GM21423 (cell line): ENCODE data around the gene NBL1.

Experiments
- ATAC-seq: cut with Tn5 transposase; IDR thresholded peaks from one replicate; pipeline ENCODE4 v1.9.1; 2021; ENCODE audit warnings: mild to moderate bottlenecking, moderate library complexity; ENCODE audit not compliant: unreplicated experiment

NBL1 gene, protein sequence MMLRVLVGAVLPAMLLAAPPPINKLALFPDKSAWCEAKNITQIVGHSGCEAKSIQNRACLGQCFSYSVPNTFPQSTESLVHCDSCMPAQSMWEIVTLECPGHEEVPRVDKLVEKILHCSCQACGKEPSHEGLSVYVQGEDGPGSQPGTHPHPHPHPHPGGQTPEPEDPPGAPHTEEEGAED

DNA sequence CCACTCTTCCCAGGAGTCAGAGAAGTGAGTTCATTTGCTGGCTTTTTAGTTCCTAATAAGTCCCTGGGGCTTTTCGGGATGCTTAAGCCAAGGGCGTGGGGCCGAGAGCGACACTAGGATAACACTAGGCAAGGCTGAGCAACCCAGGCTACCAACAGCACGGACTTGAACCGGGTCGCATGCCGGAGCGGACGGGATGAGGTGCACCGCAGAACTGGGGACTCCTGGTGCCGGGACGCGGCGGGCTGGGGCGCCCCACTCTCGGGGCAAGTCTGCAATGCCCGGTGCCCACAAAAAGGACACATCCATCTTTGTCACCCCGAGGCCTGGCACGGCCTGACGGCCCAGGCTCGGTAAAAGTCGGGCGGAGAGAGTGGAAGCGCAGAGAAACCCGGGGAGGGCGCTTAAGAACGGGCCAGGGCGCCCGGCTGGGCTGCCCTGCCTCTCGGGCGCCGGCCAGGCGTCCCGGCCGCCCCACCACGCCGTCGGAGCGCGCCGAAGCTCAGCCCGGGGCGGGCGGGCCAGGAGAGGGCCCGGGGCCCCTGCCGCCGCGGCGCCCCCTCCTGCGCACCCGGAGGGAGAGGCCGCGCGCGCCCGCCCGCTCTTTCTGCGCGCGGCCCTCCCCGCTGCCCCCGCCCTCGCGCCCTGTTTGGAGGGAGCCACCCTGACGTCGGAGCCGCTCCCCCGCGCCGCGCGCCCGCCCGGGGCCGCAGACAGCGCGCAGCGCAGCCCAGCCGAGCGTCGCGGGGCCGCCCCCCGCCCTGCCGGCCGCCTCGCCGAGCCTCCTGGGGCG is at the start of gene NBL1:
NBL1 (plus strand) TSS at position 710 of the 793 bp plus-strand sequence. CDS start 10,720 bp downstream, outside the sequence.
- ATAC-seq: peak; percentile 81

DNA sequence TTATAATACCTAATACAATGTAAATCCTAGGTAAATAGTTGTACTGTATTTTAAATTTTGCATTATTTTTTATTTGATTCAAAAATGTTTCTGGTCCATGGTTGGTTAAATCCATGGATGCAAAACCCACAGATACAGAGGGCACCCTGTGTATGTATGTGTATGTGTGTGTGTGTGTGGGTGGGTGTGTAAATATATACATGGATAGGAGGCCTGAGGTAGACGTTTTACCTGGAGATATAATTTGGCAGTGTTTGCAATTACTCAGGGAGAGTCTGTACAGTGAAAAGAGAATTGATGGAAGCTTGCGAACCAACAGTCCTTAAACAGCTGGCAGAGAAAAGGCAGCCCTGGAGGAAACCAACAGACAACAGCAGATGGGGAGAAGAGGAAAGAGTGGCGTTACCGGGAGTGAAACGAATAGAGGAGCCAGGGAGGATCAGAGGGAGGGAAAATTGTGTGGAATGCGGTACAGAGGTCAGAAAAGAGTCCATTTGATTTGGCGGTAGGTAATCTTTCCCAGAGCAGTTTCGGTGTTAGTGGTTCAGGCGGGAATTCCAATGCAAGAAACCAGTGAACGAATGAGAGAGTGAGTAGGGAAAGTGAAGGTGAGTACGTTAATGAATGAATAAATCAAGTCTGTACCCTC is 47.9 kb upstream of the NBL1 start:
- ATAC-seq: no peak

DNA sequence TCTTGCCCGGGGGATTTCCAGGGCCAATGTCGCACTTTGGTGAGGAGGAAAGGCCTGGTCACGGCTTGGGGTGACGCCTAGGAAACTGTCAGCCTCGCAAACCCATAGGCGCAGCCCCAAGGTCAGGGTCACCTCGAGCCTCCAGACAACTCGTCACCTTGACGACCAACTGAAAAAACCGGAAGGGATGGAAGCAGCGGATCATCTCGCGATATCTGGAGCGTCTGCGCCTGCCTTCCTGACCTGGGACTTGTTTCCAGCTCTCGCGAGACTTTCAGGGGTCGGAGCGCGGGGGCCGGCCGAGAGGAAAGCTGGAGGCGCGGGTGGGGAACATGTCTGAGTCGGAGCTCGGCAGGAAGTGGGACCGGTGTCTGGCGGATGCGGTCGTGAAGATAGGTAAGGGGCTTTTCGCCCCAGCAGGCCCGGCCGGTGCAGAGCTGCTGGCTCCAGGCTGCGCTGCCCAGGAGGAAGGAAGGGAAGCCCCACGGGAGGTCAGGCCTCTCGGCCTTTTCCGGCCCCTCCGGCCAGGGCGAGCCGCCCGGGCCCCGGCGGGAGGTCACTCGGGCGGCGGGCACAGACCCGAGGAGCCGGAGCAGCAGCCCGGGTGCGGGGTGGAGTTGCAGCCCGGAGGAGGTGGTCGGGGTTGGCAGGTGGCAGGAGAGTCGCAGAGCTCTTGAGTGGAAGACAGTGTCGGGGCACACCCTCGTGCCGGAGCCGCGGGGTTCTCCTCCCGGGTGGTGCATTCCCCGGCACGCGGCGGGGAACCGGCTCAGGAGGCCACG is 47.2 kb upstream of the NBL1 start:
- peak; percentile 82 for ATAC-seq

DNA sequence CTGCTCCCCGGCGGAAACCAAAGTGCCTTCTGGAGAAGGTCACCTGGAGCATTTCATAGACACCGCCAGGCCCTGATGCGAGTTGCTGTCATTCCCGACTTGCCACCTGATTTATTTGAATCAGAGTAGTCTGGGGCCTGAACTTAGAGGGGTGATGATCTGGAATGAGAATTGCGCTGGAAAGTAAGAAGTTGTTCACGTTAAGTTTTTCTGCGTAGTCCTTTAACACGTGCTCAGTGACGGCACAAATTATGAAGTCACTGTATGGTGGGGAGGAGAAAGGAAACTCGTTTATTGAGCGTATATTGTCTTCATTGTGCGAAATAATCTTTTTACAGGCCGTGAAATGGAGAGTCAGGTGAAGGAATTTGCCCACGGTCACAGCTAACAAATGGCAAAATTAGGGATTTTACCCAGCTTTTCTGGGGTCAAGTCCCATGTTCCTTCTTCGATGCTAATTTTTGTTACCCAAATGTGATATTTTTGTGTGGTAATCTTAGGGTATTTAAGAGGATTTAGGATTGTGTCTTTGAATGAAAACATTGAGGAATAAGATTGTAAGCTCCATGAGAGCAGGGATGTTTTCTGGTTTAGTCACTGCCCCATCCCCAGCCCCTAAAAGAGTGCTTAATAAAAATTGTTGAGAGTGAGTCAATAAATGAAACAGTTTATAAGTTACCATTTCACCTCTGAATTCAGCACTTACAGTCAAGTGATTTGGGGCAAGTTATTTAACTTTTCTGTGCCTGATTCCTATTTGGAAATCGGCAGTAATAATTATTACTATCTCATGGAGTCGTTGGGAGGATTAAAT is 46.4 kb upstream of the NBL1 start:
- no peak for ATAC-seq

DNA sequence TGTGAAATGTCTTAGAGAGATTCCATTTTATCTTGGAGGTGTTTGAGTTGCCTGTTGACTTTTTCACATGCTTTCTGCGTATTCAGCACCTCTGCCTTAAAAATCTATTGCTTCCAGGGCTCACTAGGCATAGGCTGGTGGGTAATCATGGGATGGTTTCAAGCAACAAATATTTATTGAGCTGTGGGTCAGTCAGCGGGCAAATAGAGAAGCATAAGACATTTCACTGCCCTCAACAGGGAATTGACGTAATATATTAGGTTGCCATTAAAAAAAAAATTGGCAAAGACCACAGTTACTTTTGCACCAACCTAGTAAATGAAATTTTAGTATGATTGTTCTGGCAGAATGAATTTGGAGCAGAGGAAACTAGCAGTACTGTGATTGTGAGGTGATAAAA is 44.3 kb upstream of the NBL1 start:
- ATAC-seq: no peak

DNA sequence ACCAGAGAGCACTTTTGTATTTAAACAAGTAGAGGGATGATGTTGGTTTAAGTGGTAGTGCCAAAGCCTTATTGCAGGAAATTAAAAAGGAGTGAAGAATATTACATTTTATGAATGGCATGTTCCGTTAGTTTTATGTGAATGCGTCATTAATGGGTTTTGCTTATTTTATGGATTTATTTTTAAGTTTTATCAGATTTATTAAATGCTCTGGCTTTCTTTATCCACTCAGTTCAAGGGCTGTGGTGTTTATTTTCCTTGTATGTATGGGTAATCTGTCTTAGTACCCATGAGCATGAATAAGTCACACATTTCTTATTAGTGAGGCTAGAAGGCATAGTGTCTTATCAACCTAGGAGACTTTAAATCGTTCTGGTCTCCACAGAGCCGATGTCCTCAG is 41.6 kb upstream of the NBL1 start:
- no peak for ATAC-seq

DNA sequence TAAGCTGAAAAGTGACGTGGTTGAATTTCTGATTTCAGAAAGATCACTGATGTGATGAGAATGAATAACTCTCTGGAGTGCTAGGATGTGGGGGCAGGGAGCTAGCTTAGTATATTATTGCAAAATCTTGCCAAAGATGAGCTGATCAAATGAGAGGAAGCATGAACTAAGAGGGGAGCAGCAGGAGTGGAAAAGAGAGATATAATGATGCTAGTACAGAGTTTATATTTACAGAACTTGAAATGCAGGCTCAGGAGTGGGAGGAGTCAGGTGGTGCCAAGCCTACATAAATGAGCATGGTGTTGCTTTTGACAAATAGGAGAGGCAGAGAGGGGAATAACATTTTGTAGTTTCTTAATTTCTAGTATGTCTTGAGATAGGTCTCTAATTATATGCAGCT is 38.1 kb upstream of the NBL1 start:
- ATAC-seq: no peak

DNA sequence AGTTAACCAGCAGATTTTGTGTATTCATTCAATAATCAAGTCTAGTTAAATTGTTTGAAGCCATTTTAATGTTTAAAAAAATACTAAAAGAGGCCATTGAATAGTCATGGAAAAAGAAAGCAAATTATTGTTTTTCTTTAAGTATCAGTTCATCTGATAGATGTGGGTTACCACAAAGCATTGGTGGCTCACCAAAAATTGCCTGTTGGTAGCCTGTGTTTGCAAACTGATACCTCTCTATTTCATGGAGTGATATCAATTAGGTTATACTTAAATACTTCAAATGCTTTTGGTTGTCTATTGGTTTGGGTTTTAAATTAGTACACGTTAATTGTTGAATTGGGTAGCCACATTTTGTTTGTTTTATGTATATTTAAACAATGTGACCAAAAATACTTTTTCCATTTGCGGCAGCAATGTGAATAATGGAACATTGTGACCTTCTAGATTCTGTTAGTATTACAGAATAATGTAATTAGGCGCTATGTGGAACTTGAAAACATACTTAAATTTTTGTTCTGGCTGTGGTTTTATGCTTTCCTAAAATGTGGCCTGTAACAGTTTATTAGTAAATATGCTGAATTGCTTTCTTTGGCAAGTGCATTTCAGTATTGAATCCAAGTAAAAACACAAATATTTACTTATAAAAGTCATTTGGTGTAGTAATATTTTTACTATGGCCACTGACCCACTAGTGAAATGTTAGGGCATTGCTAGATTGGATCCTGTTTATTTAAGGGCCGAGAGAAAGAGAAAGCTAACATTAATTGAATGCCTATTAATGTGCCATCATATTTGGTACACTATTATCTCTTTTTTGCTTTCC is 37.1 kb upstream of the NBL1 start:
- no peak for ATAC-seq

DNA sequence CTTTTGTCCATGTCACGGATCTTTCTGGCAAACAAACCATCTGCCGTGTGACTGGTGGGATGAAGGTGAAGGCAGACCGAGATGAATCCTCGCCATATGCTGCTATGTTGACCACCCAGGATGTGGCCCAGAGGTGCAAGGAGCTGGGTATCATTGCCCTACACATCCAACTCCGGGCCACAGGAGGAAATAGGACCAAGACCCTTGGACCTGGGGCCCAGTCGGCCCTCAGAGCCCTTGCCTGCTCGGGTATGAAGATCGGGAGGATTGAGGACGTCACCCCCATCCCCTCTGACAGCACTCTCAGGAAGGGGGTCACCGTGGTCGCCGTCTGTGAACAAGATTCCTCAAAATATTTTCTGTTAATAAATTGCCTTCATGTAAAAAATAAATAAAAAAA is 35.9 kb upstream of the NBL1 start:
- ATAC-seq: no peak

DNA sequence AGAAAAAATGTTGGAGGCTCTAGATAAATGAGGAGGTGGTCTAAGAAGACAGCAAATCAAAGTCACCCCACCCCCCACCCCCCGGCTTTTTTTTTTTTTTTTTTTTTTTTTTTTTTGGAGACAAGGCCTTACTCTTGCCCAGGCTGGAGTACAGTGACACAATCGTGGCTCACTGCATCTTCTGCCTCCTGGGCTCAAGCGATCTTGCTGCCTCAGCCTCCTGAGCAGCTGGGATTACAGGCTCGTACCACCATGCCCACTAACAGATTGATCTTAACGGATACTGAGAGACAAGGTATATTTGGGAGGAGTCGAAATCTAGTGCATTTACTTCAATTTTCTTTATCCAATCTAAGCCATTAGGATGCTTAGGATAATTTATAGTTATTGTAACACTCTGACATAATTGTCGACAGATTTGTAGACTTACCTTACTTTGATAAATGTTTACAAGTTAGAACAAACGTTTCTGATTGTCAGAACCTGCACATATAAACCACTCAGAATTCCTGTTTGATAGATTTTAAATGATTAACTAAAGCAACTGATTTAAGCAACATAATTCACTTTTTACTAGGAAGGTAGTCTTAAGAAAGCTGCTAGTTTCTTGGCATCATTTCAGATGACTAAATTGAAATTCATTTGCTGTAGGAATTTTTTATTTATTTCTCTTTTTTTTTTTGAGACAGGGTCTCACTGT is 33.7 kb upstream of the NBL1 start:
- ATAC-seq: no peak

DNA sequence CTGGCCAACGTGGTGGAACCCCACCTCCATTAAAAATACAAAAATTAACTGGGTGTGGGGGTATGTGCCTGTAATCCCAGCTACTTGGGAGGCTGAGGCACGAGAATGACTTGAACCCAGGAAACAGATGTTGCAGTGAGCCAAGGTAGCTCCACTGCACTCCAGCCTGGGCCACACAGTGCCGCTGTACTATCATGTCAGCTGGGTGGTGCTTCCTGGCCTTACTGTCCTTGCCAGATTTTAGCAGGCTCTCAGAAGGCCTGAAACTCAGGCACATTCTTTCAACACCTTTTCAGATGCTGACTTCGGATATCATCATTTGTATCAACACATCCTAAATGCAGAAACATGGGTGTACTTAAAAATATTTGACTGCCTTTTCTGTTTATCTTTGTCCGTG is 31.6 kb upstream of the NBL1 start:
- no peak for ATAC-seq

DNA sequence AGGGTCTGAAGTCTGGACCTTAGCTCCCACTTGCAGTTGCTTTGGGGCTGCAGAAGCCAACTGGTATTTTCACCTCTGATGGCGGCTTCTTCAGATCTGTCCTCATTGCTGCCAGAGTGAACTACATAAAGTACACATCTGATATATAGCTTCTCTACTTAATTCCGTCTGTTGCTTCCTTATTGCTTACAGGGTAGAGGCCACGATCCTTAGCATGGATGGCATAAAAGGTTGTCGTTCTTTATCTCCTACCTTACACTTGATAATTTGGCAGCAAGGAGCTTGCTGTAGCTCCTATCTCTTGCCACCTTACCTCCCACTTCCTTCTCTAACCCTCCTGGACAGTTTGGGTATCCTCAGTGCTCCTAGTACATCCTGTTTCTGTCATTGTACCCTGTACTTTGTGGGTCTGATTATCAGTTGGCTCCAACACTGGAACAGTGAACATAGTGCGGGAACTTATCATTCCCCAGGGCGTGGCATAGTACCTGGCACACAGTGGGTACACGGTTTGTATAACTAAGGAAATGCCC is 30.9 kb upstream of the NBL1 start:
- no peak for ATAC-seq

DNA sequence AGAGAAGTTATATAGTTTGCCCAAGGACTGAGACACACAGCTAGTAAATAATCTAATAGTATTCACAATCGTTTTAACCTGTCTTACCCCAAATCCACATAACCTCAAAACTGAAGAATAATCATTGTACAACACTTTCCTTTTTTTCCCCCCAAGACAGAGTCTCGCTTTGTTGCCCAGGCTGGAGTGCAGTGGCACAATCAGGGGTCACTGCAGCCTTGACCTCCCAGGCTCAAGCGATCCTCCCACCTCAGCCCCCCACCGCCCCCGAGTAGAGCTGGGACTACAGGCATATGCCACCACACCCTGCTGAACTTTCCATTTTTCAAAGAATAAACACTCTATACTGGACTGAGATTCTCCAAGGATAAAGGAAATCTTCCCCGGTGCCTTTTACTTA is 28.7 kb upstream of the NBL1 start:
- no peak for ATAC-seq

DNA sequence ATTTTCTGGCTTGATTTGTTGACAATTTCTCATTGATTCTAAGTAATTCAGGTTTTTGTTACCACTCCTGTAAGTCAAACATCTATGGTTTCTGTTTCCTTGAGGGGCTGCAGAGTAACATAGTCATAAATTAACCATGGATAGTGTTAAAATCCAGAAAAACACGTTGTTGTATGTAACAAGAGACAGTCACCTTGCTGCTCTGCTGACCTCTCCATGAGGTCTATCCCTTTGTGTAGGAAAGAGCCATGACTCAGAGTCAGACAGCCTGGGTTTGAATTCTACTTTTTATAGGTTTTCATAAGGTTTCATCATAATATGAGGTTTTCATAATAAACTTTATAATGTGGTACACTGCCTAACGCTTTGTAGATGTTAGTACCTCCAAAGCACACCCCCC is 27.6 kb upstream of the NBL1 start:
- no peak for ATAC-seq

DNA sequence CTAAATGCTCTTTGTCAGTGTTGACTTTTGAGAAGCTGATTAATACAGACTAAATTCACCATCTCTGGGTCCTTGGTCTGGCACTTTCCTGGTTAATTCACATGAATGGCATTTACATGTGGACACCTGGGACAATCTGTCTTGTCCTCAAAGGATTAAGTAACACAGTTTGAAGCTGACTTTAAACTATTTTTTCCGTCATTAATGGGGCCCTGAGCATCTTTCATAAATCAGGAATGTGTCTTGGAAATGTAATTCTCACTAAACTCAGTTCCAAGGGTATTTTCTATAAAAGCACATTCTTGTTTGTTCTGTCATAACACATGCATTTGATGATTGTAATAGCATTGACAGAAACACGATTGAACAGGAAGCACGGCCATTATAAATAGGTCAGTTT is 26.7 kb upstream of the NBL1 start:
- no peak for ATAC-seq

DNA sequence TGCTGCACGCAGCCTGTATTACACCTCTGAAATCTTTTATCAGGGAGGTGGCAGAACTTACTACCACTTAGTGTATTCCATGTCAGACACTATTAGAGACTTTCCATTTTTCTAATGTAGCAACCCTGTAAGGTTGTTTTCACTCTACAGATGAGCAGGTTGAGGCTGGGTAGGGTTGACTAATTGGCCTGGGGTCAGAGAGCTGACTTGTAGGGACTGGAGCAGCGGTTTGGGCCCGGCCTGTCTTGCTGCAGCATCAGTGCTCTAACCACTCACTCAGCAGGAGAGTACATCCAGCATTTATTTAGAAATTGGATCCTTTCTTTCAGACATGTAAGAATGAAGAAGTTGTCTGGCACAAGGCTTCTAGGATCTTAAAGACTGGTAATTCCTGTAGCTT is 25.7 kb upstream of the NBL1 start:
- ATAC-seq: no peak

DNA sequence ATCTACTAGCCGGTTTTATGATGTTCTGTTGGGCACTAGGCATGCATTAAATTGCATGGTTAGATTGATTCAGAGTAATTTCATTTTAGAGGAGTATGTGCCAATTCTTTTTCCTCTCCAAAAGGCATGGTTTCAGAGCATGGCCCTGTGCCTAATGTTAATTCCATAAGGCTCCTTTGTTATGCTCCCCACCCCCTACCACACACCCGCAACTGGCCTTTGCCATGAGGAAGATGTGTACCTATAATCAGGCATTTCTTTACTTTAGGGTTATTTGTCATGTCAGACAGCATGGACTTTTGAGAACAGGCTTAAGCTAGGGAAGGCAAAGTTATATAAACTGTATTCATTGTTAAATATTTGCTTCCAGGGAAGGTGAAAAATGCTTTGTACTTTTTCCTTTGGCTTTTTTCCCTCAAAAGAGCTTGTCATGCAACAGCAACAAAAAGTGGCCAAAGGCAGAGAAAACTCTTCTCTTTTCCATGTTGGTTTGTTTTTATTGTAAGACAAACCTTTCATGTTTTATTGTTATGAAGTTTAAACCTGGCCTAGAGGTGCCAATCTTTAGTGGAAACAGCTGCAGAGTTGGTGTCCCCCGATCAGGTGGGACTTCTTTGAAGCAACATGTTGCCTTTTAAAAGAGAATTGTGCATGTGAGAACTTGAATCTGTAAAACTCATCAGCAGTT is 24.3 kb upstream of the NBL1 start:
- no peak for ATAC-seq

DNA sequence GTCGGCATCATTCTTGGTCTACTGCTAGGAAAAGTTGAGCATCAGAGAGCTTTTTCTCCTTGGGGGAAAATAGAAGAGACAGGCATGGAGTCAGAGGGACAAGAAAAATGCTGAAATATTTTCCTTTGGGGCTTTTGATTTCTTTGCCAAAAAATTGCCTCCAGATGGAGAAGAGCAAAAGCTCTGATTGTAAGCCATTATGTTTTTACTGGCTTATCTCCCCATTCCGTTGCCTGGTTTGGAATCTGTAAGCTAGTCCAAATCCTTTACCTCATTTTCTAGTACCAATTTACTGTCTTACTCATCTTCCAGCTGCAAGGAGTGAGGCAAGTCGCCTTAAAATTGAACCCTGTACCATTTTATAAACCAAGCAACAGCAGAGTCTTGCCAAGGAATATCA is 23.3 kb upstream of the NBL1 start:
- no peak for ATAC-seq
